GM18867 (cell line): ENCODE data around the gene RAD23A.
"Not testable (repeated sequence)": the region's sequence is repeated elsewhere in the genome, so short reads cannot be mapped to it uniquely, and the experiment has no call there.

ENCODE experiments used
- ATAC-seq: cut with Tn5 transposase; IDR thresholded peaks from one replicate; pipeline ENCODE4 v1.9.1; 2021; ENCODE audit warnings: mild to moderate bottlenecking, moderate library complexity; ENCODE audit not compliant: unreplicated experiment

RAD23A gene

DNA sequence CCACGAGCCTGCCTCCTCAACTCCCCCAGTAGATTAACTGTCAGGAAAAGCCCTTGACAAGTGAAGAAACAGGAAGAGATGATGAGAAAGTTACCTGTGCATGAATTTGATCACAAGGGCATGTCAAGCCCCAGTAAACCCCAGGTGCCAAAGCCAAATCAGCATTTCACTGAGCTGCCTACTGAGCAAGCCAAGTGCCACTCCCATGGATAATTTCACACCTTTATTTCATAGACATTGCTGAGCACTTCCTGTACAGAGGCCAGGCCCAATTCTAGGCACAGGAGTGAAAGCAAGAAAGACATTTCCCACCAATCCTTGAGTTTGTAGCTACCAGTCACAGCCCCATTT is 8.9 kb downstream of the RAD23A start:
- no peak for ATAC-seq

- not testable (repeated sequence) for ATAC-seq
Measured at GRCh38 chr19:12955575-12955974, 9.9 kb downstream of the RAD23A start.

DNA sequence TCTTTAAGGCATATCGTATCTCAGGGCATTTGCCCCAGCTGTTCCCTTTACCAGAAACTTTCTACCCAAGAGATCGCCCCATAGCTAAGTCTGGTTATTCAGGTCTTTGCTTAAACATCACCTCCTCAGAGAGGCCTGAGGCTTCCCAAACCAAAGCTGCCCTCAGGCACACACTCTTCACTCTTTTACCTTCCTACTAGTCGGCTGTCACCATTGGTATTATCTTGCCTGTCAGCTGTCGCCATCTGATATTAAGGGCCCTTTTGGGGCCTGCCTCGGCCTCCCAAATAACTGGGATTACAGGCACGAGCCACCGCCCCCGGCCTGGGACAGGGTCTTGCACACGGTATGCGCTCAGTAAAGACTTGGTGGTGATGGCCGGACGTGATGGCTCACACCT is 10.3 kb downstream of the RAD23A start:
- no peak for ATAC-seq

DNA sequence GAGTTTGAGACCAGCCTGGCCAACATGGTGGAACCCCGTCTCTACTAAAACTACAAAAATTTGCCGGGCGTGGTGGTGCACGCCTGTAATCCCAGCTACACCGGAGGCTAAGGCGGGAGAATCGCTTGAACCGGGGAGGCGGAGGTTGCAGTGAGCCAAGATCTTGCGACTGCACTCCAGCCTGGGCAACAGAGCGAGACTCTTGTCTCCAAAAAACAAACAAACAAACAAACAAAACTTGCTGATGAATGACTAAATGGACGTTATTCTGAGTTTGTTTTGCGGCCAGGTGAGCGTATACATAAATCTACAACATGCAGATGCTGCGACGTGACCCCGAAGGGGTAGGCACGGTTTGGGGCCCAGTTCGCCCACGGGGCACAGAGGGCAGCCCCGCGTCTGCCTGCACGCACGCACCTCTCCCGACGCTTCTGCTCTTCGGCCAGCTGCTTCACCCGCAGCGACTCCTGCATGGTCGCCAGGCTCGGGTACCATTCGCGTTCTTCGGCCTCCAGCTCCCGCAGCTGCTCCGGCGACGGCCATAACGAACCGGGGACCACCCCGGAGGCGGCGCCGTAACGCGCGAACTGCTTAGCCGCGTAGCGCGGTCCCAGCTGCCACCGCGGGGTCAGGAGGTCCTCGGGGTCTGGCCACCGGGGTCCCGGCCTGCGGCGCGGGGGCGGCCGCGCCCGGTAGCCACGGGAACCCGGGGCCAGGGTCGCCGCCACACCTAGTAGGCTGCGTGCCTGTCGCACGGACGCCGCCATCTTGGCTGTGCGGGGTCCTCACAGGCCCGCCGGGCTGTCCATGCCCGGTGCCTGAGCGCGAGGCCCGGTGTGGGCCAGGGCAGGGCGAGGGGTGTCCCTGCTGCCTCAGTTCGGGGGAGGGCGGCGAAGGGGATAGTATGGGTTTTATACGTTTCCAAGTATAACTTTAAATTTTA is 11.1 kb downstream of the RAD23A start, which contains the start of gene GADD45GIP1:
TSS of gene GADD45GIP1 (minus strand) at position 778 of the 943 bp plus-strand sequence. CDS start at position 767, 11 bp downstream.
- peak; percentile 67 for ATAC-seq

DNA sequence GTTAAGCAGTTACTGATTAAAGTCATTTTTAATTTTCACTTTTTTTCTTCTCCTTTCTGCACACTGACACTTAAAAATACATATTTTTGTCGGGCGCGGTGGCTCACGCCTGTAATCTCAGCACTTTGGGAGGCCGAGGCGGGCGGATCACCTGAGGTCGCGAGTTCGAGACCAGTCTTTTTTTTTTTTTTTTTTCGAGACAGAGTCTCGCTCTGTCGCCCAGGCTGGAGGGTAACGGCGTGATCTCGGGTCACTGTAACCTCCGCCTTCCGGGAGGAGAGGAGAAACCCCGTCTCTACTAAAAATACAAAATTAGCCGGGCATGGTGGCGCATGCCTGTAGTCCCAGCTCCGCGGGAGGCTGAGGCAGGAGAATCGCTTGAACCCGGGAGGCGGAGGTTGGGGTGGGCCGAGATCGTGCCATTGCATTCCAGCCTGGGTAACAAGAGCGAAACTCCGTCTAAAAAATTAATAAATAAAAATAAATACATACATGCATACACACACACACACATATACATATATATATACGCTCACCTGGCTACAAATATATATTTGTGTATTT is 11.8 kb downstream of the RAD23A start:
- ATAC-seq: not testable (repeated sequence)

DNA sequence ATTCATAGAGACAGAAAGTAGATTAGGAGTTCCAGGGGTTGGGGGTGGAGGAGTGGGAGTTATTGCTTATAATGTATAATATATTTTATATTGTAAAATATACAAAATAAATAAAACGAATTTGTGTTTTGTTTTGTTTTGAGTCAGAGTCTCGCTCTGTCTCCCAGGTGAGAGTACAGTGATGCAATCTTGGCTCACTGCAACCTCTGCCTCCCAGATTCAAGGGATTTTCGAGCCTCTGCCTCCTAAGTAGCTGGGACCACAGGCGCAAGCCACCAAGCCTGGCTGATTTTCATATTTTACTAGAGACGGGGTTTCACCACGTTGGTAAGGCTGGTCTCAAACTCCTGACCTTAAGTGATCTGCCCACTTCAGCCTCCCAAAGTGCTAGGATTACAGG is 13.8 kb downstream of the RAD23A start:
- no peak for ATAC-seq

GRCh38 chr19:12965017-12965811 is 19.6 kb downstream of the RAD23A start:
- peak; percentile 66 for ATAC-seq

DNA sequence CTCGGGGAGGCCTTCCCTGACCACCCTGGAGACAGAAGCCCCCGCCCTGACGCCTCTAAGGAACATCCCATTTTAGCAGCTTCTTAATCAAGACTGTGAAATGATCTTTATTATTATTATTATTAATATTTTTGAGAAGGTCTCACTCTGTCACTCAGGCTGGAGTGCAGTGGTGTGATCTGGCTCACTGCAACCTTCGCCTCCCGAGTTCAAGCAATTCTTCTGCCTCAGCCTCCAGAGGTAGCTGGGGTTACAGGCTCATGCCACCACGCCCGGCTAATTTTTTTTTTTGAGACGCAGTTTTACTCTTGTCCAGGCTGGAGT is 20.1 kb downstream of the RAD23A start:
- ATAC-seq: no peak

GRCh38 chr19:12967907-12968306 is 22.2 kb downstream of the RAD23A start:
- no peak for ATAC-seq

GRCh38 chr19:12969292-12969988 is 23.8 kb downstream of the RAD23A start, which contains the start of gene DAND5:
DAND5 (plus strand) TSS chr19:12969576; CDS start chr19:12969661, 85 bp downstream.
- no peak for ATAC-seq

DNA sequence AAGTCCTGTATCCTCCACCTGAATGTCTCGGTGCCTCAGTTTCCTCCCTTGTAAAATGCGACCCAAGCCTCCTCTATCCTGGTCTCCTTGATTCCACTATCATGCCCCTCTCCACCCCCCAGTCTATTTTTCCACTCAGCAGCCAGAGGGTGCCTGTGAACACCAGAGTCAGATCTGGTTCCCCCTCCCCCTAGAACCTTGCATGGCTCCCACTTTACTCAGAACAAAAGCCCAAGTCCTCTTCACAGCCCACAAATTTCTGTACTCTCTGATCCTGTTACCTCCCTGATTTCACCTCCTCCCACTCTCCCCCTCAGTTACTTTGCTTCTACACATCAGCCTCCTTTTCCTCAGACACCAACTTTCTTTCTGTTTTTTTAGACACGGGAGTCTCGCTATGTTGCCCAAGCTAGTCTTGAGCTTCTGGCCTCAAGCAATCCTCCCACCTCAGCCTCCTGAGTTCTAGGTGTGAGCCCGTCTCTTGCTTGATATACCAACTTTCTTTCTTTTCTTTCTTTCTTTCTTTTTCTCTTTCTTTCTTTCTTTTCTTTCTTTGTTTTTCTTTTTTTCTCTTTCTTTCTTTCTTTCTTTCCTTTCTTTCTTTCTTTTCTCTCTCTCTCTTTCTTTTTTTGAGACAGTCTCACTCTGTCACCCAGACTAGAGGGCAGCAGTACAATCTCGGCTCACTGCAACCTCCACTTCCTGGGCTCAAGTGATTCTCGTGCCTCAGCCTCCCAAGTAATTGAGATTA is 24.6 kb downstream of the RAD23A start:
- no peak for ATAC-seq

GRCh38 chr19:12973236-12973635 is 27.6 kb downstream of the RAD23A start:
- ATAC-seq: no peak

- ATAC-seq: no peak
Measured at GRCh38 chr19:12974301-12975220, 28.9 kb downstream of the RAD23A start.

DNA sequence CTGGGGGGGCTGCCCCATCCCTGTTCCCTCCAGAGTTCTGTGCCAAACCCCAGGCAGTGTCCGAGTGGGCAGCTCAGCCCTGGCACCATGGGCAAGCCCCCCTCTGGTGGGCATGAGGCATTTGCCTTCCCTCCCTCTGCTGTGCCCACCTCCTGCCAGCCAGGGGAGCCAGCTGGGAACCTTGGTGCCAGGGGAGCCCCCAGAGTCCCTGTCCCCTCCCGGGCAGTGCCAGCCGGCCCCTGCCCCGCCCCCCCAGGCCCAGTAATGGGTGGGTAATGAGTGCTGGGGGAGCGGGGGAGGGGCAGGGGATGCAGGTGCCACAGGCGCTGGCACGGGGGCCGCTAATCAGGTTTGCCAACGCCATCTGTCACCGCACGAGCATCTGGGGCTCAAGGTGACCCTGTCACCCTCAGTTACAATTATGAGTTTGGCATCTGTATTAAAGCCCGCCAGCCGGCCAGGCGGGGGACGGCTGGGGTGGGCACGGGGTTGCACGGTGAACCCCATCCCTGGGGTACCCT is 29.6 kb downstream of the RAD23A start:
- ATAC-seq: no peak

GRCh38 chr19:12976109-12976508 is 30.4 kb downstream of the RAD23A start:
- not testable (repeated sequence) for ATAC-seq

GRCh38 chr19:12979974-12980373 is 34.3 kb downstream of the RAD23A start:
- no peak for ATAC-seq

DNA sequence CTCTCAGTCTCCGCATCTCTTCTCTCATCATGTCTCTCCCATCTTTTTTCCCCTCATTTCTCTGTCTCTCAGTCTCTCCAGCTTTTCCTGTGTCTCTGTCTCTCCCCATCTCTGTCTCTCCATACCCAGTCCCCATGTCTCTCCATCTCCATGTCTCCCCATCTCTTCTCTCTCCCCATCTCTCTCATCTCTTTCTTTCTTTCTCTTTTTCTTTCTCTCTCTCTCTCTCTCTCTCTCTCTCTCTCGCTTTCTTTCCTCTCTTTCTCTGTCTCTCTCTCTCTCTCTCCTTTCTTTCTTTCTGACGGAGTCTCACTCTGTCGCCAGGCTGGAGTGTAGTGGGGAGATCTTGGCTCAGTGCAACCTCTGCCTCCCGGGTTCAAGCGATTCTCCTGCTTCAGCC is 37.0 kb downstream of the RAD23A start:
- no peak for ATAC-seq

GRCh38 chr19:12983091-12983490 is 37.4 kb downstream of the RAD23A start:
- ATAC-seq: no peak
